Measurements from ENCODE around the gene SPG11.
A peak's percentile ranks its signal among the peaks of the same experiment; 100 is the strongest.

- TF ChIP-seq POLR2AphosphoS5 (IDR thresholded peaks at IDR 0.05; ENCODE audit: borderline replicate concordance, low read depth, low read length) (no peak), EZH2 (IDR thresholded peaks at IDR 0.05) (no peak), FOXP2 (optimal IDR thresholded peaks at IDR 0.05; ENCODE audit: control extremely low read depth, extremely low read length, insufficient read depth) (peak; percentile 66)
Observed at GRCh38 chr15:44654858-44655257, 8.6 kb downstream of the SPG11 start.

All from SK-N-MC (cell line).